AG09319 (cell line): ENCODE measurements around the gene KRTAP10-12.

Experiments used
- DNase-seq: peaks from one replicate; pipeline ENCODE4 v3.0.0-alpha.2; 2010; ENCODE audit warnings: low read depth; ENCODE audit errors: extremely low read depth
- CTCF ChIP-seq: IDR thresholded peaks from 2 replicates; pipeline ENCODE4 v1.5.1; 2011; ENCODE audit warnings: low read depth, mild to moderate bottlenecking, inconsistent platforms, low read length, moderate library complexity

KRTAP10-12 gene

DNA sequence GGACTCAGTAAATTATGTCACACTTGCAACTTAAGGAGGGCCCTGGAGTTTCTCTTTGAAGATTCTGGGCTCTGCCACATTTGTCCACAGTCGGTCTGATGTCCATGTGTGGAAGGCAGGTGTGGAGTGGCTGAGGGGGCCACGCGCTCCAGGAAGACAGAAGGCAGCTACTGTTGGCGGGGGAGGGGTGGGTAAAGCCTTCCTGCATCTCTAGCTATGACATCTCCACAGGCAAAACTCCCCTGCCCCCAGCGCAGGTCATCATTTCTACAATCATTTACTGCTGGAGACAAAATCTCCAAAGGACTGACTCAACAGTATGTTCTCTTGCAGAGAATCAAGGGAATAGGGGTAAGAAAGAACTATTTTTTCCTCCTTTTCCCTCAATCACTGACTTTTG lies 25.8 kb downstream of the KRTAP10-12 start:
- TF ChIP-seq CTCF = no peak
- DNase-seq = no peak

DNA sequence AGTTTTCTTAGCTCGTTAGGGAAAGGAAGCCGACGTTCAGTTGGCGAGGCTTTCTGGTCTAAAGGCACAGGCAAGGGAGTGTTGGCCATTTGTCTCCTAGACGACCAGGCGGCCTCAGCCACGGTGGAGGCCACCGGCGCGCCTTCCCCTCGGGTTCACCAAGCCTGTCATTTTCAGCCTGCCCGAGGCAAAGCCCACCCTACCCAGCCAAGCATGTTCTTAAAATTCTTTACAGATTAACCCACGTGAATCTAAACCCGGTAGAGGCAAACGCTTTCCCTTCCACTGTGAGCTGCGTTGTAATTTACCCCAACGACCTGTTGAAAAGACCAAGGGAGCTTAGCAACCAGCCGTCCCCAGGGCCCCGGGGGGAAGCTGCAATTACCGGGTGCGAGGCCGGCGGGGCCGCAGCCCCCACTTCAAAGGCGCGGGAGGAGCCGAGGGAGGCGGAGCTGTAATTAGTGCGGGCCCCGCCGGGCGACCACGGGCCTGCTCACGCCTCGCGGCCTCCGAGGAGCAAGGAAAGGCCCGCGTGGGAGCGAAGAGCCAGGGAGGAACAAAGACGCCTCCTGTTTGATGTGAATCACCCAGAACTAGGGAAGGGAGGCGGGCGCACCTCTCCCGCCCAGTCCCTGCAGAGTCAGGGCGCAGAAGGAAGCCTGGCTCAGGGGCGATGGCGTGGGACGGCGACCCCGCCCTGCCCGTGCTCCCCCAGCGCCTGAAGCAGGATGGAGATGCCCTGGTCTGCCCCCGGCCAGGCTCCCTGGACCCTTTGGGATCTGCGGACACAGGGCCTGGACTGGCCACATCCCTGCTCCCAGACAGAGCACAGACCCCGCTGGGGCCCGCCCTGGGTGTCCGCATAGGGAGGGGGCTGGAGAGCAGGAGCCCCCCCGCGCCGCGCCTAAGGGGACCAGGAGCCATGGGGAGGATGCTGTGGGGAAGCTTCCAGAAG lies 26.5 kb downstream of the KRTAP10-12 start:
- no peak for TF ChIP-seq CTCF
- DNase-seq = no peak

DNA sequence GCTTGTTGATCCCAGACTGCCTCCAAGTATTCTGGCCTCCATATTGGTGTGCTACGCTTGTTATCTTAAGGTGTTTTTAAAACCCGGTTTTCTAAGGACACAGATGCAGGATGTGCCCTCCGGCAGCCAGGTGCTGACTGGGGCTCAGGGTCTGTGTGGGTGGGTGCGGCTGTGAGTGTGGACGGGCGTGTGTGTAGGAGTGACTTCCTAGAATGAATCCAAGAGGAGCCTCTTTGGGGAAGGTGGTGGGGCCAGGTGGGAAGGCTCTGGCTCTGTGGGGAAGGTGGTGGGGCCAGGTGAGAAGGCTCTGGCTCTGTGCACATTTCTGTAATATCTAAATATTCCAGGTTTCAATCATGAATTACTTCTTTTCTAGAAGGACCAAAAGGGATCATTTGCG lies 27.2 kb downstream of the KRTAP10-12 start:
- DNase-seq = no peak
- no peak for TF ChIP-seq CTCF

GRCh38 chr21:44724926-44725325 lies 28.0 kb downstream of the KRTAP10-12 start:
- TF ChIP-seq CTCF = no peak
- no peak for DNase-seq

- no peak for DNase-seq
- no peak for TF ChIP-seq CTCF
Observed at GRCh38 chr21:44726826-44727225, 29.9 kb downstream of the KRTAP10-12 start.

- no peak for DNase-seq
- TF ChIP-seq CTCF = no peak
Observed at GRCh38 chr21:44727321-44727720, 30.3 kb downstream of the KRTAP10-12 start.

DNA sequence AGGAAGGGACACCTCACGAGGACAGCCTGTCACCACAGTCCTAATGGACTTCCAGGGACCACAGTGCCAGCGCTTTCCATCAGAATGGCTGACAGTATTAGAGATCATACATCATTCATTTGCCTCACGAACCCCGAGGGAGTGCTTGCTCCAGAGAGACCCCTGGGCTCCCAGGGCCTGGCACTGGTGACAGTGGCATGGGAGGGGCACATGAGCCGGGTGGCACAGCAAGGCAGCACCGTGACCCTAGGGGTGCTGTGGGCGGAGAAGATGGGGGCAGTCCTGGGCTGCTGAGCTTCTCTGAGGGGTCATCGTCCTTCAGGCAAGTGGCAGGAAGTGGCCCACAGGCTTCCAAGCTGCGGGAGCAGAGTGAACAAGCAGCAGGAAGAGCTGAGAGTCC lies 30.8 kb downstream of the KRTAP10-12 start:
- DNase-seq = no peak
- no peak for TF ChIP-seq CTCF
